ENCODE results near the gene ARSG. TPM values are rescaled to one million over a fixed set of nuclear protein-coding genes. Genes with fewer than 3 reads are reported as not detected.
A peak's percentile ranks its signal among the peaks of the same experiment; 100 is the strongest.

The ARSG gene
- total RNA-seq, 1 donor from 2014 or later, result 19.5 TPM

DNA sequence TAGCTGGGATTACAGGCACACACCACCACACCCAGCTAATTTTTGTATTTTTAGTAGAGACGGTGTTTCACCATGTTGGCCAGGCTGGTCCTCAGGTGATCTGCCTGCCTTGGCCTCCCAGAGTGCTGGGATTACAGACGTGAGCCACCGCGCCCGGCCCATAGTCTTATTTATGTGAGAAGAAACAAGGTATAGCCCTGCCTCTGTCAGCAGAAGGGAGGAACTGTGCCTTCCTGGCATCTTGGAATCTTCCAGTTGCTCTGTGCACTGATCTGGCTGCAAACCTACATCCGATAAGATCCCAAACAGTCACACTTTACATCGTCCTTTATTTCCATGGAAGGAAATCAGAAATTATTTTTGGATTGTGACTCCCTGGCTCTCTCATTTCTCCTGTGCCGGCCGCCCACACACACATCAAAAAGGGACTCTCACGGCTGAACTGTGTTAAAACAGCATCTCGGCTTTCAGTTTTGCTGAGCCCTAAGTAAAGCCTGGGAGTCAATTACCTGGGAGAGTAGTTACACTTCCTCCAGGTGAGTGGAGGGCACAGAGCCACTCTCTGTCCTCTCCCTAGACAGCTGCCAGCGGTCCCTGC is 142.7 kb downstream of the ARSG start:
- Histone ChIP-seq H3K4me2 (no peak overlapping the region), H3K27ac (no peak overlapping the region), H3K9me3 (ENCODE audit: low read depth) (no peaks in the 10 kb centered on the region), H3K36me3 (no peaks in the 10 kb centered on the region), H3K4me1 (no peaks in the 10 kb centered on the region), H3K27me3 (no peaks in the 10 kb centered on the region), H3K79me2 (ENCODE audit: low read depth) (no peaks in the 10 kb centered on the region), H3F3A (ENCODE audit: low read depth) (no peaks in the 10 kb centered on the region), H2AFZ (replicated peaks) (no peak overlapping the region), H3K4me3 (no peak overlapping the region), H3K9ac (no peak overlapping the region), H4K20me1 (ENCODE audit: low read depth) (no peaks in the 10 kb centered on the region)
- TF ChIP-seq, protein P1, sequence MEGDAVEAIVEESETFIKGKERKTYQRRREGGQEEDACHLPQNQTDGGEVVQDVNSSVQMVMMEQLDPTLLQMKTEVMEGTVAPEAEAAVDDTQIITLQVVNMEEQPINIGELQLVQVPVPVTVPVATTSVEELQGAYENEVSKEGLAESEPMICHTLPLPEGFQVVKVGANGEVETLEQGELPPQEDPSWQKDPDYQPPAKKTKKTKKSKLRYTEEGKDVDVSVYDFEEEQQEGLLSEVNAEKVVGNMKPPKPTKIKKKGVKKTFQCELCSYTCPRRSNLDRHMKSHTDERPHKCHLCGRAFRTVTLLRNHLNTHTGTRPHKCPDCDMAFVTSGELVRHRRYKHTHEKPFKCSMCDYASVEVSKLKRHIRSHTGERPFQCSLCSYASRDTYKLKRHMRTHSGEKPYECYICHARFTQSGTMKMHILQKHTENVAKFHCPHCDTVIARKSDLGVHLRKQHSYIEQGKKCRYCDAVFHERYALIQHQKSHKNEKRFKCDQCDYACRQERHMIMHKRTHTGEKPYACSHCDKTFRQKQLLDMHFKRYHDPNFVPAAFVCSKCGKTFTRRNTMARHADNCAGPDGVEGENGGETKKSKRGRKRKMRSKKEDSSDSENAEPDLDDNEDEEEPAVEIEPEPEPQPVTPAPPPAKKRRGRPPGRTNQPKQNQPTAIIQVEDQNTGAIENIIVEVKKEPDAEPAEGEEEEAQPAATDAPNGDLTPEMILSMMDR (IDR thresholded peaks at IDR 0.05), result no peak
- no peak for TF ChIP-seq EZH2 (IDR thresholded peaks at IDR 0.05)
- TF ChIP-seq EZH2phosphoT487 (IDR thresholded peaks at IDR 0.05), result no peak
- H3K36me3 Mint-ChIP-seq, result peaks cover 7% of the 10 kb centered on the region
- peaks cover 6% of the 10 kb centered on the region for H3K27me3 Mint-ChIP-seq (ENCODE audit: insufficient read depth, low read depth)
- no peaks in the 10 kb centered on the region for H3K9me3 Mint-ChIP-seq
- DNase-seq (ENCODE audit: low spot score), result no peak
- H3K27ac Mint-ChIP-seq, result no peak overlapping the region
- no peak overlapping the region for H3K4me3 Mint-ChIP-seq
- H3K4me1 Mint-ChIP-seq, result peaks cover 8% of the 10 kb centered on the region

GRCh38 chr17:68435361-68435760 is 144.1 kb downstream of the ARSG start:
- TF ChIP-seq, protein P1 (IDR thresholded peaks at IDR 0.05), result no peak
- TF ChIP-seq EZH2 (IDR thresholded peaks at IDR 0.05) (no peak), EZH2phosphoT487 (IDR thresholded peaks at IDR 0.05) (no peak)
- H3K36me3 ChIP-seq, result no peaks in the 10 kb centered on the region
- H3K4me3 ChIP-seq, result no peak overlapping the region
- no peak overlapping the region for H2AFZ ChIP-seq (replicated peaks)
- no peak overlapping the region for H3K4me2 ChIP-seq
- H3K79me2 ChIP-seq (ENCODE audit: low read depth), result no peaks in the 10 kb centered on the region
- no peaks in the 10 kb centered on the region for H3K4me1 ChIP-seq
- Mint-ChIP-seq H3K27ac (no peak overlapping the region), H3K4me3 (no peak overlapping the region), H3K9me3 (no peaks in the 10 kb centered on the region), H3K27me3 (ENCODE audit: insufficient read depth, low read depth) (peaks cover 6% of the 10 kb centered on the region), H3K4me1 (peaks cover 10% of the 10 kb centered on the region), H3K36me3 (peaks cover 2% of the 10 kb centered on the region)
- H3K9me3 ChIP-seq (ENCODE audit: low read depth), result no peaks in the 10 kb centered on the region
- H3K27ac ChIP-seq, result no peak overlapping the region
- H4K20me1 ChIP-seq (ENCODE audit: low read depth), result no peaks in the 10 kb centered on the region
- DNase-seq (ENCODE audit: low spot score), result no peak
- H3F3A ChIP-seq (ENCODE audit: low read depth), result no peaks in the 10 kb centered on the region
- no peaks in the 10 kb centered on the region for H3K27me3 ChIP-seq
- no peak overlapping the region for H3K9ac ChIP-seq

- H3F3A ChIP-seq (ENCODE audit: low read depth), result no peaks in the 10 kb centered on the region
- Mint-ChIP-seq H3K36me3 (peaks cover 2% of the 10 kb centered on the region), H3K9me3 (no peaks in the 10 kb centered on the region), H3K4me1 (peaks cover 18% of the 10 kb centered on the region), H3K27me3 (ENCODE audit: insufficient read depth, low read depth) (peaks cover 6% of the 10 kb centered on the region), H3K27ac (no peak overlapping the region), H3K4me3 (no peak overlapping the region)
- no peaks in the 10 kb centered on the region for H3K9me3 ChIP-seq (ENCODE audit: low read depth)
- H3K36me3 ChIP-seq, result no peaks in the 10 kb centered on the region
- H3K27me3 ChIP-seq, result no peaks in the 10 kb centered on the region
- no peaks in the 10 kb centered on the region for H3K4me1 ChIP-seq
- H3K4me2 ChIP-seq, result no peak overlapping the region
- H3K4me3 ChIP-seq, result no peak overlapping the region
- H2AFZ ChIP-seq (replicated peaks), result no peak overlapping the region
- H4K20me1 ChIP-seq (ENCODE audit: low read depth), result no peaks in the 10 kb centered on the region
- H3K79me2 ChIP-seq (ENCODE audit: low read depth), result no peaks in the 10 kb centered on the region
- H3K9ac ChIP-seq, result no peak overlapping the region
- TF ChIP-seq EZH2 (IDR thresholded peaks at IDR 0.05) (no peak), EZH2phosphoT487 (IDR thresholded peaks at IDR 0.05) (no peak)
- TF ChIP-seq, protein P1 (IDR thresholded peaks at IDR 0.05), result peak; percentile 86
- no peak overlapping the region for H3K27ac ChIP-seq
- peak; percentile 86 for DNase-seq (ENCODE audit: low spot score)
Observed at GRCh38 chr17:68435876-68436842, 144.9 kb downstream of the ARSG start.
